Right forelimb (tissue), 1 donor: Measurements from ENCODE around the gene LILRB2.
"Not testable (repeated sequence)": the region's sequence is repeated elsewhere in the genome, so short reads cannot be mapped to it uniquely, and the experiment has no call there.

ENCODE experiments used
- DNase-seq: peaks from one replicate; pipeline ENCODE4 v3.0.0-alpha.2; 2018

LILRB2 gene

DNA sequence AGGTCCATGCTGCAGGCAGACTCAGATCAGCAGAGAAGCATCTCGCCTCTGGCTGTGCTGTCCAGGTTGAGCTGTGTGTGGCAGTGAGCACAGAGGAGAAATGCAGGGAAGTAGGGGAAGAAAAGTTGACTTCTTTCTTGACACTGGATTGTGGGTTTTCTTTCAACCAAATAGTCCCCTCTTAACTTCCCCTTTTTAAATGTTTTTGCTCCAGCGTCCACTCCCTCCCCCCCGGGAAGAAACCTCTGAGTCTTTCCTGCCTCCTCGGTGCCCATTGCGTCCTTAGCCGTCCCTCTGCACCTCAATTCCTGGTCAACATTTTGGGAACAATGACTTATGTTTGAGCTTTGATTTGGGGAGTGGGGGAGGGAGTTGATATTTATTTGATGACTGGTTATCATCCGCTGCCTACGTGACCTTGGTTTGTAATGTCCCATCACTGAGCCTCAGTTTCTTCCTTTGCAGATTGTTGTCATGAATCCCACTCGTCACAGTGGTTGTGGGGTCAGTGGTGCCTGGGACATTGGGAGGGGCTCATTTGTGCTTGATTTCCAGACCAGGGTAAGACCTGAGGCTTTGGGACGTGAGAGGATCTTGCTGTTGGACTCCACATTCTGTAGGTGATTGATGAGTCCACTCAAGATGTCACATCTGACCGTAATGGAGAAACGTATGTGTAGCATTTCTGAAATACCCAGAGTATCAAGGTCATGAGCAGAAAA lies at the start of gene LILRB2:
Gene LILRB2, minus strand, starts transcription at position 104 of the 722 bp plus-strand sequence. CDS start 614 bp downstream, outside the sequence.
- DNase-seq: no peak

DNA sequence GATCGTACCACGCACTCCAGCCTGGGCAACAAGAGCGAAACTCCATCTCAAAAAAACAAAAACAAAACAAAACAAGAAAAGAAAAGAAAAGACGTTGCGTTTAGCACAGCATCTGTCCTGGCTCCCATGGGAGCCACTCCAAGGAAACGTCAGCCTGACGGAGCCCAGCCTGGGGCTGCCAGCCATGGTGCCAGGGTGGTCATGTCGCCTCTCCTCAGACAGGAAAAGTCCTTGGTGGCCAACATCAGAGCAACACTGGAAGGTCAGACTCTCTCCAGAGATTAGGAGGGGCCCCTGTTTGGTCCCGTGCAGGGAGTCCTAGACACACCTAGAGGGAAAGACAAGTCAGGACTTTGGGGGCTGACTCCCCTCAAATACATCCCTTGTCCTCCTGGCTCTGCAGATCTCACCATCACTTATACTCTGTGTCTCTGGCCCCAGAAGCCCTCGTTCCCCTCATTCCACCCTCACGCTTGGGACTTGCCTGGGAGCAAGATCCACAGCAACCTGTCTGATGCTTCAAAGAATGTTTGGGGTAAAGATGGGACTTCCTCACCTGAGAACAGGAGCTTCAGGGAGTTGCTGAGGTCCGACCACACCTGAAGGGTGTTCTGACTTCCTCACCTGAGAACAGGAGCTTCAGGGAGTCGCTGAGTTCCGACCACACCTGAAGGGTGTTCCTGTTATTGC lies 48.7 kb upstream of the LILRB2 start:
- DNase-seq: no peak

DNA sequence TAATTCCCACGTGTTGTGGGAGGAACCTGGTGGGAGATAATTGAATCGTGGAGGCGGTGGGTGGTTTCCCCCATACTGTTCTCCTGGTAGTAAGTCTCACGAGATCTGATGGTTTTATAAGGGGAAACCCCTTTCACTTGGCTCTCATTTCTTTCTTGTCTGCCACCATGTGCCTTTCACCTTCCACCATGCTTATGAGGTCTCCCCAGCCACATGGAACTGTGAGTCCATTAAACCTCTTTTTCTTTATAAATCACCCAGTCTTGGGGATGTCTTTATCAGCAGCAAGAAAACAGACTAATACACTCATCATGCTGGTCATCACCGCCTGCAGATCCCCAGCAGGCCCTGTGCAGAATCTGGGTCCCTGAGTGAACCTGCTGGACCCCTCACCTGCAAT lies 47.9 kb upstream of the LILRB2 start:
- DNase-seq: not testable (repeated sequence)

DNA sequence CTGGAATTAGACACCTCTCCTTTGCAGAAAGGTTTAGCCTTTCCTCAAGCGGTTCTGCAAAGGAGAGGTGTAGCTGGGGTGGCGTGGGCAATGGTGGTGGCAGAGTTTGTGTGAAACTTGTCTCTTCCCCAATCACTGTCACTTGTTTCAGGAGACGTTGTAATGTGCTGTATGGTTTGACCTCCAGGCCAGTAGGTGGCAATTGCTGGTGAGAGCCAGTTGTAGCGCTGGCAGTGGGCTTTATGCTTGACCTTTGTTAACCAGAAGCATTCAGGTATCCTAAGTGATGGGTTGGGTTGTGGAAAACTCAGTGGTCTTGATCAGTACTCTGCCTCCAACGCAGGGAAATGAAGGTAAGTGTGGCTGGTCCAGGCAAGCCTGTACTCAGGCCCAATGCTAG lies 44.7 kb upstream of the LILRB2 start:
- DNase-seq: no peak

DNA sequence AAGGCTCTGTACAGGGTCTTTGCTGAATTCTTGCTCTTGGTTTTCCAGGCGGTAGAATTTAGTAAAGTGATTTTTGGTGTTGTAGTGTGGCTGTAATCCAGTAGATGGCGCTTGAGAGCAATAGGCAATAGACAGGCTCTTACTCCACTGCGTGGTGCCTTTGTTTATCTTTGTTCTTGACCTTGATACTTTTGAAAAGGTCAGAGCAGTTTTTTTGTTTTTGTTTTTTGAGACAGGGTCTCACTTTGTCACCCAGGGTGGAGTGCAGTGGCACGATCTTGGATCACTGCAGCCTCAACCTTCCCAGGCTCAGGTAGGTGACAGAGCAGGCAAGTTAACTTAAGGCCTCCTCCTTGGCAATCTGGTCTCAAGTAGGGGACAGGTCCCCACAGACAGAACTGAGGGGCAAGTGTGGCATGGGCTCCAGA lies 44.3 kb upstream of the LILRB2 start:
- no peak for DNase-seq

DNA sequence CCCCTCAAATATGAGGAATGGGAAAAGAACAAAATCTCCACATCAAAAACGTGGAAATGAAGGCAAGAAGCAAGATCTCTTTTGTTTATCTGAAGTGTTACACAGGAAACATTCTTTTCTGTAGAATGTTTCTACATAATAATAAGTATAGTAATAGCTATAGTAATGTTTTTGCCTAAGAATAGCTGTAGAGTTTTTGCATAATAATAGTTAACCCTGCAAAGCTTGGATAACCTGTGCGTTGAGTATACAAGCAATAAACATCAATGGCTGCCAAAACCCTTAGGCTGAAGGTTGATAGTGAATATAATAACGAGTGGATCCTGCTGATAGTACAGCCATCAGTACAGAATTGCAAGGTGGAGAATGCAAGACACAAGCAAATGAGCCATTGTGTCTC lies 43.2 kb upstream of the LILRB2 start:
- DNase-seq: no peak

DNA sequence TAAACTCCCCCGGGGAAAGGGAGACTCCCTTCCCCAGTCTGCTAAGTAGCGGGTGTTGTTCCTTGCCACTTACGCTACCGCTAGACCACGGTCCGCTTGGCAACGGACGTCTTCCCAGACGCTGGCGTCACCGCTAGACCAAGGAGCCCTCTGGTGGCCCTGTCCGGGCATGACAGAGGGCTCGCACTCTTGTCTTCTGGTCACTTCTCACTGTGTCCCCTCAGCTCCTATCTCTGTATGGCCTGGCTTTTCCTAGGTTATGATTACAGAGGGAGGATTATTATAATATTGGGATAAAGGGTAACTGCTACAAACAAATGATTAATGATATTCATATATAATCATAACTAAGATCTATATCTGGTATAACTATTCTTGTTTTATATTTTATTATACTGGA lies 42.0 kb upstream of the LILRB2 start:
- DNase-seq: not testable (repeated sequence)

DNA sequence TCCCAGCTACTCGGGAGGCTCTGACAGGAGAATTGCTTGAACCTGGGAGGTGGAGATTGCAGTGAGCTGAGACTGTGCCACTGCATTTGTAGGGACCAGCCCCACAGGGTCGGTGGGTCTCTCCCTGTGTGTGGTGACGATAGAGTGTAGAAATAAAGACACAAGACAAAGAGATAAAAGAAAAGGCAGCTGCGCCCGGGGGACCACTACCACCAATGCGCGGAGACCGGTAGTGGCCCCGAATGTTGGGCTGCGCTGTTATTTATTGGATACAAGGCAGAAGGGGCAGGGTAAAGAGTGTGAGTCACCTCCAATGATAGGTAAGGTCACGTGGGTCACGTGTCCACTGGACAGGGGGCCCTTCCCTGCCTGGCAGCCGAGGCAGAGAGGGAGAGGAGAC lies 41.4 kb upstream of the LILRB2 start:
- not testable (repeated sequence) for DNase-seq

DNA sequence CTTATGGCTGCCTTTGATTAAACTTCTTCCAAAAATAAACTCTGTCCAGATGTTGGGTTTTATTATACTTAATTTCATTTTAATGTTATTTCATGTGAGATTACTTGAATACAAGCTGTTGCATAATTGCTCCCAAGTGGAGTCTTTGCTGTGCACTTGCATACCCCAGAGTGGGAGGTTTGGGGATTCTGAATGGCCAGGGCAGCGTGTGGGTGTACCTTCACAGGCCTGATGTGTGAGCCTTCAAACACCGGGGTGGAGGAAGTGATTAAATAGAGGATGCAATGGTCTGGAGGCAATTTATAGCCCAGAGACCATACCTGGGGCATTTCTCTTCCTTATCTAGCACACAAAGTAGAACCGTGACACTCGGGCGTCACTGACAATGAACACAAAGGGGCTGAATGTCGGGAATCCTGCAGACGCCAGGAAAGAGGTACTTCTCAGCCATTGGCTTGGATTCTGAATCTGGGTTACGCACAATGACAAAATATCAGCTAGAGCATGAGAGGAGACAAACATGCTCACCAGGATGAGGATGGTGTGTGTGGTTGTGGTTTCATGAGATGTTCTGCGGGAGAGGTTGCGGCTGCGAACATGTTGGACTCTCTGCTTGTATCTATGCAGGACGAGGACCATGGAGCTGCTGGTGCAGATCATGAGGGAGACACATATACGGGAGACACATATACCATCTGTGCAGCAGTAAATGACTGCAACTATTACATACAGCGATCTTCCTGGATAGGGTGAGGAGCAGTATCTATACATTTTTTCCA lies 39.2 kb upstream of the LILRB2 start:
- DNase-seq: no peak

DNA sequence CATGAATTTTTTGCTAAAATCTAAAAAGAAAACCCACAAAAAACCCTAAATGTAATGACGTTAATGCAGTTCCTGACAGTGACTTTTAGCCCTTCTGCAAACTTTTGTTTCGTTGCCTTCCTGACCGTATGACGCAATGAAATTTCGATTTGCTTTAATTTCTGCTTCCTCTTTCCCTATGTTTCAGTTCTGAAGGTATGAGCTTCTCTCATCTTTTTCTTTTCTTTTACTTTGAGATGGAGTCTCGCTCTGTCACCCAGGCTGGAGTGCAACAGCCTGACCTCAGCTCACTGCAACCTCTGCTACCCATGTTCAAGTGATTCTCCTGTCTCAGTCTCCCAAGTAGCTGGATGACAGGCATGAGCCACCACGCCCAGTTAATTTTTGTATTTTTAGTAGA lies 38.1 kb upstream of the LILRB2 start:
- no peak for DNase-seq

DNA sequence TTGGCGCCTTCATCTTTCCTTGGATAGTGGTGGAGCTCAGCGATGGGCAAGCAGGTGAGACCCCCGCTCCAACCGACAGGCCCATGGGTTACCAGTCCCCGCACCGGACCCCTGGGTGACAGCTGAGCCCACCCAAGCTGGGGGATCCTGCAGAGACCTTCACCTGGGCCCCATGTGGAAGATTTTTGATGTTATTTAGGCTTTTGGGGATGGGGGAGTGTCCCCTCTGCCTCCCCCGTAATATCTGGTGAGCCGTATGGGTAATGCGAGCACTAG lies 37.0 kb upstream of the LILRB2 start:
- no peak for DNase-seq

DNA sequence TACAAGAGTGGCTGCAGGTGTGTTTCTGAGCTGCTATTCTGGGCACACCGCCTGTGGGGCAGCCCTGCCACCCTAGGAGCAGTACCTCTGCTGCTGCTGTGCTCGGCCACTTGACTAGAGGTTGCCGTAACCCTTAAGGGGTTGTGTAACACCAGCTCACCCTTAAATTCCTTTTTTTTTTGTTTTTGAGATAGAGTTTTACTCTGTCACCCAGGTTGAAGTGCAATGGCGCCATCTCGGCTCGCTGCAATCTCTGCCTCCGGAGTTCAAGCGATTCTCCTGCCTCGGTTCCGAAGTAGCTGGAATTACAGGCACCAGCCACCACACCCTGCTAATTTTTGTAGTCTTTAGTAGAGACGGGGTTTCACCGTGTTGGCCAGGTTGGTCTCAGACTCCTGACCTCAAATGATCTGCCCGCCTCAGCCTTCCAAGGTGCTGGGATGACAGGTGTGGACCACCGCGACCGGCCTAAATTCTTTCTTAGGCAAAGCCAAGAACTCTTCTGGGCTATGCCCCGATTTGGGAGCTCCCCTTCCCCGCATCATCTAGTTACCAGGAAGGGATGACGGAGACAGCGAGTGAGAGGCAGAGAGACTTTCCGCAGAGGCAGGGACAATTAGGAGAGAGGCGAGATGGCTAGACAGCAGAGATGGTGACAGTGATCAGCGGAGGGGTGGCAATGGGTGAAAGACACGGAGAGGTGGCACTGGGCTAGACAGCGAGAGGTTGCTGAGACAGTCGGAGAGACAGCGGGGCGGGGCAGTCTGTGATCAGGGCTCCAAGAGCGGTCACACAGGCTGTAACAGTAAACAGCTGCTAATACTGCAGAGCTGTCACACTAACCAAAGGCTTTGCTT lies 36.4 kb upstream of the LILRB2 start:
- DNase-seq: no peak

DNA sequence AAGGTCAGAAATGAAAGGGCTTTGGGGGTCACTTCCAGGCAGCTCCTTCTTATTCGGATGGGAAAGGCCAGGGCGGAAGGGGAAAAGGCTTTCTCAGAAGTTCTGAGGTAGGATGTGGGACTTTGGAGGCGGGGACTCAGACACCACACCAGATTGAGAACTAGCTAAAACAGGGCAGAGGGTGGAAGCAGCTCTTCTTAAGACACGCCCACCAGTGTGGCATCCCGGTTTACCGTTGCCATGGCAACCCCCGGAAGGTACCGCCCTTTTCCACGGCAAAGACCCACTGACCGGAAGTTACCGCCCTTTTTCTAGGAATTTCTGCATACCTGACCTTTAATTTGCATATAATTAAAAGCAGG lies 35.8 kb upstream of the LILRB2 start:
- no peak for DNase-seq

DNA sequence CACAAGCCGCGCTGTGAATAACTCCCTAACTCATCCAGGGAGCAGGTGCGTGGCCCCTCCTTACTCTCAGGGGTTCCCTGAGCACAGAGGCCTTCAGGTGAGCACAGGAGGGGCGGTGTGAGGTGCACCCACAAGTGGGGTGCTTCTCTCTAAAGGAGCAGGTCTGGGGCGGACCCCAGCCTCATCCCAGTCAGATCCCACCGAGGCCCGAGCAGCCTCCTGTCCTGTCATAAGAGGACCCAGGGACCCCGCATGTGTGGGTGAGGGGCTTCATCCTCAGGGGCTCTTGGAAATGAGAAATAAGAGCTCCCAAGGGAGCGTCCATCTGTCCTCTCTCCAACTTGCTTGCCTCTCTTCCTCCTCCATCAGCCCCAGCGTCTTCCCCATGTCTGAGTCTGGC lies 35.0 kb upstream of the LILRB2 start:
- no peak for DNase-seq

DNA sequence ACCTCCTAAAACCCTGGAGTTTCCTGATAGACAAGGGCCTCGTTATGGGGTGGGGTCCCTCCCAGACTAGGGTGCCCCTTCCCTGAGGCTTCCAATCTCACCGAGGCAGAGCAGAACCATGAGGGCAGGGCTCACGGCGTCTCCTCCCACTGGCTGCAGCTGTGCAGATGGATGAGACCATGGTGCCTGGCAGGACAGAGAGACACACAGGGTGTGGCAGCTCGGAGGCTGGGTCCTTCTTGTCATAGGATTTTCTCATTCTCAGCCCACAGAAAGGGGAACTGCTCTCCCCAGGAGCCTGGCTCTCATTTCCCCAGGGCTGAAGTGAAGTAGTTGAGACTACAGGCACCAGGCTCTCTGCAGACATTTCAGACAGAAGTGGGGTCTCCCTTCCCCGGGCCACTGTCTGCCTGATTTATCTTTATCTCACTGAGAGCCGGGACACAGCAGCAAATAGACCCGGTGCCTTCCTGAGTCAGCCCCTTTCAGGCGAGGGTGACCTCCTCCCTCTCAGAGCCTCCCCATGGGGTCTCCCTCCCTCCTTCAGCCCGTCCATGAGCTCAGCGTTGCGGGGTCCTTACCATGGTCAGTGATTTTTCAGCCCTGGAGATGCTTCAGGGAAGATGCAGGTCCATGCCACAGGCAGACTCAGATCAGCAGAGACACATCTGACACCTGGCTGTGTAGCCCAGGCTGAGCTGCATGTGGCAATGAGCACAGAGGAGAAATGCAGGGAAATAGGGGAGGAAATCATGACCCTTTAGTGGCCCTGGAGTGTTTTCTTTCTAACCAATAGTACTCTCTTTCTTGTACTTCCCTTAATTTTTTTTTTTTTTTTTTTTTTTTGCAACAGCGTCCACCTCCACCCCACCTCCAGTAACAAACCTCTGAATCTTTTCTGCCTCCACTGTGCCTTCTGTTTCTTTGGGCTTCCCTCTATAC lies 31.8 kb upstream of the LILRB2 start, which contains the start of gene LILRA5:
Gene LILRA5, minus strand, starts transcription at position 731 of the 942 bp plus-strand sequence. Its CDS starts 147 bp downstream, at position 584.
- no peak for DNase-seq

DNA sequence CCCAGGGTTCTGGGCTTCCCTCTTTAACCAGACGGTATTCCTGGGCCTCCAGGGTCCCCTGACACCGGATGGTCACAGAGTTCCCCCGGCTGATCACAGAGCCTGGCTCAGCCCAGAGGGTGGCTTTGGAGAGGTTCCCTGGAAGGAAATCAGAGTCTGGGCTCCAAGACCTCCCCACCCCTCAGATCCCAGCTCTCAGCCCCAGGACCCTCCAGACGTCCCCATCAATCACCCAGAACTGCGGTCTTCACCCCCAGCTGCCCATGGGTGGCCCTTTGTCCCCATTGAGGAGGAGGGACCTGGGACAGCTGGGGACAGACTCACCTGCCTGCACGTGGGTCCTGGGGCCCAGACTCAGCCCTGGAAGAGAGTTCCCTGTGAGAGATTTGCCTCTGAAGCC lies 31.1 kb upstream of the LILRB2 start:
- DNase-seq: no peak

DNA sequence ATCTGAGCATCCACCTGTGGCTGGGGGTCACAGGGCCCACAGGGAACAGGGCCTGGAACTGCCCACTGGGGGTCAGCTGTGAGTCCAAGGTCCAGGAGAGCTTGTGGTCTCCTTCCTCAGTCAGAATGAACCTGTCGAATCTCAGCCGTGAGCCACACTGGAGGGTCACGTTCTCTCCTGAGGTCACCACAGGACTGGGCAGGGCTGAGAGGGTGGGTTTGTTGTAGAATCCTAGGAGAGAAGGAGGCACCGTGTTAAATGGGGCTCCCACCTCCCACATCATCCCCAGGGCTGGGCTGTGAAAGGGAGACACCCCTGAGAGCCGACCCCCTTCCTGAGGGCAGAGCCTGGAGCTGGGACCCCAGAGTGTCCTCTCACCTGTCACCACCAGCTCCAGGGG lies 30.6 kb upstream of the LILRB2 start:
- no peak for DNase-seq

DNA sequence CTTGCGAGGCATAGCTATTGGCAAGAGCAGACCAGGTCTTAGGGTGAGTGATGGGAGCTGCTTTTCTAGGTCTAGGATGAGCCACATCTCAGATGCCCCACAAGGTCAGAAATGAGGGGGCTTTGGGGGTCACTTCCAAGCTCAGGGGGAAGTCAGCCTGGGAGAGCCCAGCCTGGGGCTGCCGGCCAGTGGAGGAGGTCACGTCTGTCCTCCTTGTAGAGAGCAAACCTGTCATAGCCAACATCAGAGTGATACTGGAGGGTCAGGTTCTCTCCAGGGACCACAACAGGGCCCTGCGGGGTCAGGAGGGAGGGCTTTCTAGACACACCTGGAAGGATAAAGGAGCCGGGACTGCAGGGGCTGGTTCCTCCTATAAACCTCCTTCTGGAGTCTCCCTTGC lies 29.6 kb upstream of the LILRB2 start:
- DNase-seq: no peak

DNA sequence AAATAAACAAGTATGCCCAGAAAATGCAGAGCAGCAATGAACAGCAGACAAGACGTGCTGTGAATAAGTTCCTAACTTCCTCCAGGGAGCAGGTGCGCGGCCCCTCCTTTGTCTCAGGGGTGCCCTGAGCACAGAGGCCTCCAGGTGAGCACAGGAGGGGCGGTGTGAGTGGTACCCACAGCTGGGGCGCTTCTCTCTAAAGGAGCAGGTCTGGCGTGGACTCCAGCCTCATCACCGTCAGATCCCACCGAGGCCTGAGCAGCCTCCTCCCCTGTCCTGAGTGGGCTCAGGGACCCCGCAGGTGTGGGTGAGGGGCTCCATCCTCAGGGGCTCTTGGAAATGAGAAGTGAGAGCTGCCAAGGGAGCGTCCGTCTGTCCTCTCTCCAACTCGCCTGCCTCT lies 28.9 kb upstream of the LILRB2 start:
- DNase-seq: no peak

DNA sequence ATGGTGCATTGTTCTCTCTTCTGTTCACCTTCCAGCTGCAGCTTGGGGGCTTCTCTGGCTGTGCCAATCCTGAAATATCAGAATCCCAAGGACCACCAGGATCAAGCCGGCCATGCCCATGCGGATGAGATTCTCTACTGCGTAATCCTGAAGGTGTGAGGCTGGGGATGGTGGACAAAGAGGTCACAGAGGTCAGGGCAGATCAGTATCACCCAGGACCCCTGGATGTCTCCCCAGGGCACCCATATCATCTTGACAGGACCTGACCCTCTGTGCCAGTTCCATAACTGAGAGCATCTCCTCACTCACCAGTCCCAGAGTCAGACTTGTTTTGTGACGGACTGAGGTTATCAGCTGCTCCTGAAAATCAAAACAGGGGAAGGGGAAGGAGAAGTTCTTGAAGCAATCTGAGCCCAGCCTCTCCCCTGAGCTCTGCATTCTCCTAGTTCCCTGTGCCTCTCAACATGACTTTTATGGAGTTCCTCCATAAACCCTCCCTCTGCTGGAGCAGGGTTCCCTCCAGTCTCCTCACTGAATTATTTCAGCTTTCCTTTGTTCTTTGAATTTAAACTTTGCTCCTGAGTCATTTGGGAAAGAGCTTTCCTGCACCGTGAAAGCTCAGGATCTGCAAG lies 26.6 kb upstream of the LILRB2 start:
- DNase-seq: no peak

DNA sequence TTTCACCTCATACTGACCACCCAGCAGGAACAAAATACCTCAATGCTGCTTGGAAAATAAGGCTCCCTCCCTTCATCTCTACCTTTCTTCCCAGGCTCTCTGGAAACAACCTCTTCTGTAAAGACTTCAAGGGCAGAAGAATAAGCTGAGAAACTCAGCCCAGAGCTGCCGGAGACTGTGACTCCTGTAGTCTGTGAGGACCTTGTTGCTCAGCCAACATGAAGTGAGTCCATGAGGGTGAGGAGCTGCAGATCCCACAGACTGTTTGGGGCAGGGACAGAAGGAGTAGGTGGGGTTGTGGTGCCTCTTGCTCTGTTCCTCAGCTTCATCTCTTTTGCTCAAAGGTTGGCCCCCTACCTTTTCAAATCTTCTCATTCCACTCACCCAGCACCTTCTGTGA lies 24.2 kb upstream of the LILRB2 start:
- no peak for DNase-seq
